Measurements from ENCODE around the gene IL17RC. TPM values are rescaled to one million over a fixed set of nuclear protein-coding genes. Genes with fewer than 3 reads are reported as not detected.
A peak's percentile ranks its signal among the peaks of the same experiment; 100 is the strongest.

The IL17RC gene
- total RNA-seq, 4 donors from 2014 or later: 14.8 to 67.3 (median 47.2) TPM

GRCh38 chr3:9965200-9965875 is 48.4 kb downstream of the IL17RC start:
- Histone ChIP-seq H3K4me1 (no peaks in the 10 kb centered on the region), H3K27me3 (no peaks in the 10 kb centered on the region), H3K4me3 (no peak overlapping the region), H3K9me3 (no peaks in the 10 kb centered on the region), H3K36me3 (peaks cover 0 to 92% of the 10 kb centered on the region in 2 donors), H3K27ac (no peak overlapping the region)
- intact Hi-C loops (cut with DNase I; ENCODE audit: low total_unique reads) (no loop called here), in situ Hi-C loops (cut with MboI; ENCODE audit: low sequenced_read_pairs in 4 of 4) (no loop called here)
- DNase-seq (no peak), ATAC-seq (no peak)
- TF ChIP-seq POLR2A (IDR thresholded peaks at IDR 0.05) (no peak), CTCF (IDR thresholded peaks at IDR 0.05 in 4 of 5, conservative IDR thresholded peaks at IDR 0.05 in 1 of 5) (no peak)

- TF ChIP-seq POLR2A (IDR thresholded peaks at IDR 0.05) (no peak), CTCF (IDR thresholded peaks at IDR 0.05 in 4 of 5, conservative IDR thresholded peaks at IDR 0.05 in 1 of 5) (no peak)
- Histone ChIP-seq H3K9me3 (no peaks in the 10 kb centered on the region), H3K27me3 (no peaks in the 10 kb centered on the region), H3K4me1 (peaks cover 0 to 4% of the 10 kb centered on the region in 2 donors), H3K36me3 (peaks cover 0 to 97% of the 10 kb centered on the region in 2 donors), H3K4me3 (no peak overlapping the region), H3K27ac (no peak overlapping the region)
- DNase-seq (no peak), ATAC-seq (no peak)
- intact Hi-C loops (cut with DNase I; ENCODE audit: low total_unique reads): no loop called here
- in situ Hi-C loops (cut with MboI; ENCODE audit: low sequenced_read_pairs in 4 of 4): no loop called here
Measured at GRCh38 chr3:9966841-9967240, 49.9 kb downstream of the IL17RC start.

GRCh38 chr3:9969632-9970019 is 52.7 kb downstream of the IL17RC start:
- H3K4me3 ChIP-seq: no peak overlapping the region
- TF ChIP-seq POLR2A (IDR thresholded peaks at IDR 0.05) (no peak), CTCF (IDR thresholded peaks at IDR 0.05 in 4 of 5, conservative IDR thresholded peaks at IDR 0.05 in 1 of 5) (no peak)
- no peaks in the 10 kb centered on the region for H3K27me3 ChIP-seq
- ATAC-seq: no peak
- peaks cover 4 to 9% of the 10 kb centered on the region in 2 donors for H3K4me1 ChIP-seq
- peak overlapping the region; percentile 44 to 89 (median 62) for H3K27ac ChIP-seq
- intact Hi-C loops (cut with DNase I; ENCODE audit: low total_unique reads) (no loop called here), in situ Hi-C loops (cut with MboI; ENCODE audit: low sequenced_read_pairs in 4 of 4) (no loop called here)
- no peak for DNase-seq
- H3K9me3 ChIP-seq: no peaks in the 10 kb centered on the region
- H3K36me3 ChIP-seq: peaks cover 0 to 90% of the 10 kb centered on the region in 2 donors

- Histone ChIP-seq H3K36me3 (peaks cover 0 to 88% of the 10 kb centered on the region in 2 donors), H3K9me3 (no peaks in the 10 kb centered on the region), H3K4me3 (no peak overlapping the region), H3K4me1 (peaks cover 7 to 9% of the 10 kb centered on the region in 2 donors), H3K27me3 (no peaks in the 10 kb centered on the region), H3K27ac (peak overlapping the region; percentile 44 to 89 (median 62))
- in situ Hi-C loops (cut with MboI; ENCODE audit: low sequenced_read_pairs in 4 of 4): no loop called here
- no peak for TF ChIP-seq POLR2A (IDR thresholded peaks at IDR 0.05)
- no peak for DNase-seq
- no peak for ATAC-seq
- intact Hi-C loops (cut with DNase I; ENCODE audit: low total_unique reads): no loop called here
Measured at GRCh38 chr3:9970020-9970652, 53.2 kb downstream of the IL17RC start.
